Endothelial cell (in vitro differentiated cells): ENCODE data around the gene BHLHA9. TPM values are rescaled to one million over a fixed set of nuclear protein-coding genes. Genes with fewer than 3 reads are reported as not detected.

Experiments used
- DNase-seq: peaks from one replicate; pipeline ENCODE4 v3.0.0; 2021; ENCODE audit warnings: low spot score
- H3K27ac Mint-ChIP-seq: one replicate; pipeline ENCODE4 v1.8.0; 2021; ENCODE audit warnings: mixed read lengths, inconsistent platforms; ENCODE audit not compliant: unreplicated experiment
- H3K27me3 Mint-ChIP-seq: one replicate; pipeline ENCODE4 v1.8.0; 2021; ENCODE audit warnings: mild to moderate bottlenecking, moderate library complexity, mixed read lengths, inconsistent platforms; ENCODE audit not compliant: unreplicated experiment
- H3K36me3 Mint-ChIP-seq: one replicate; pipeline ENCODE4 v1.8.0; 2021; ENCODE audit warnings: mild to moderate bottlenecking, low read depth, mixed read lengths, inconsistent platforms; ENCODE audit not compliant: unreplicated experiment
- H3K4me1 Mint-ChIP-seq: one replicate; pipeline ENCODE4 v1.8.0; 2021; ENCODE audit warnings: mild to moderate bottlenecking, mixed read lengths, inconsistent platforms; ENCODE audit not compliant: unreplicated experiment
- H3K4me3 Mint-ChIP-seq: one replicate; pipeline ENCODE4 v1.8.0; 2021; ENCODE audit warnings: mild to moderate bottlenecking, mixed read lengths, inconsistent platforms; ENCODE audit not compliant: unreplicated experiment
- H3K9me3 Mint-ChIP-seq: one replicate; pipeline ENCODE4 v1.8.0; 2021; ENCODE audit warnings: mixed read lengths, inconsistent platforms; ENCODE audit not compliant: unreplicated experiment
- total RNA-seq: library from RNA; stranded (reverse); fragmentation: NEBNext Ultra II Directional; extraction: Animal tissue kit (Norgen Biotek cat#: 25700); gene quantifications from one replicate; pipeline ENCODE4 v1.2.1, GENCODE V29; 2021; ENCODE audit not compliant: unreplicated experiment
- TF ChIP-seq, protein P1 (sequence below): fragments of 200-600 bp; sonication (generic); IDR thresholded peaks from one replicate; pipeline ENCODE4 v1.5.0; 2021; ENCODE audit warnings: antibody characterized with exemption; ENCODE audit not compliant: unreplicated experiment

The BHLHA9 gene
- total RNA-seq, 1 donor from 2014 or later: not detected

DNA sequence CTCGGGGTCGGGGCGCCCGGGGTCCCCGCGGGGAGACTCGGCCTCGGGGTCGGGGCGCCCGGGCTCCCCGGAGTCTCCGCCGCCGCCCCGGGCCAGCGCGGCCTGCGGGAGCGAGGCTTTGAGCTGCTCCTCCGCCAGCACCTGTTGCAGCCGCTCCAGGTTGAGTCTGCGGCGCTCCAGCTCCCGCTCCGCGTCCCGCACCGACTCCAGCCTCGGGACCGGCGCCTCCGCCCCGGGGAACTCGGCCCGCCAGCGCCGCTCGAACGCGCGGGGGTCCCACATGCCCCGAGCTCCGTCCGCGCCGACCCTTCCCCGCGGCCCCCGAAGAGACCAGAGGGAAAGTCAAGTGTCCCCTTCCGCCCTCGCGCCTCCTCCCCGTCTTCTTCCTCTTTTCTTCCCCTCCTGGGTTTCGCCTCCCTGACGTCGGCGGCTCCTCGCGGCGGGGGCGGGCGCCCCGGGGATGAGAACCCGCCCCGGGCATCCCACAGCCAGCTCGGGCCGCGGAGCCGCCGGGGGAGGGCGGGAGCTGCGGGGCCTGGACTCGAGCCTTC, 40.8 kb upstream of the BHLHA9 start:
- H3K27me3 Mint-ChIP-seq: peaks cover 33% of the 10 kb centered on the region
- peaks cover 6% of the 10 kb centered on the region for H3K36me3 Mint-ChIP-seq
- peaks cover 18% of the 10 kb centered on the region for H3K4me1 Mint-ChIP-seq
- DNase-seq: peak; percentile 12
- TF ChIP-seq, protein P1, sequence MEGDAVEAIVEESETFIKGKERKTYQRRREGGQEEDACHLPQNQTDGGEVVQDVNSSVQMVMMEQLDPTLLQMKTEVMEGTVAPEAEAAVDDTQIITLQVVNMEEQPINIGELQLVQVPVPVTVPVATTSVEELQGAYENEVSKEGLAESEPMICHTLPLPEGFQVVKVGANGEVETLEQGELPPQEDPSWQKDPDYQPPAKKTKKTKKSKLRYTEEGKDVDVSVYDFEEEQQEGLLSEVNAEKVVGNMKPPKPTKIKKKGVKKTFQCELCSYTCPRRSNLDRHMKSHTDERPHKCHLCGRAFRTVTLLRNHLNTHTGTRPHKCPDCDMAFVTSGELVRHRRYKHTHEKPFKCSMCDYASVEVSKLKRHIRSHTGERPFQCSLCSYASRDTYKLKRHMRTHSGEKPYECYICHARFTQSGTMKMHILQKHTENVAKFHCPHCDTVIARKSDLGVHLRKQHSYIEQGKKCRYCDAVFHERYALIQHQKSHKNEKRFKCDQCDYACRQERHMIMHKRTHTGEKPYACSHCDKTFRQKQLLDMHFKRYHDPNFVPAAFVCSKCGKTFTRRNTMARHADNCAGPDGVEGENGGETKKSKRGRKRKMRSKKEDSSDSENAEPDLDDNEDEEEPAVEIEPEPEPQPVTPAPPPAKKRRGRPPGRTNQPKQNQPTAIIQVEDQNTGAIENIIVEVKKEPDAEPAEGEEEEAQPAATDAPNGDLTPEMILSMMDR: no peak
- no peak overlapping the region for H3K4me3 Mint-ChIP-seq
- no peaks in the 10 kb centered on the region for H3K9me3 Mint-ChIP-seq
- H3K27ac Mint-ChIP-seq: no peak overlapping the region

DNA sequence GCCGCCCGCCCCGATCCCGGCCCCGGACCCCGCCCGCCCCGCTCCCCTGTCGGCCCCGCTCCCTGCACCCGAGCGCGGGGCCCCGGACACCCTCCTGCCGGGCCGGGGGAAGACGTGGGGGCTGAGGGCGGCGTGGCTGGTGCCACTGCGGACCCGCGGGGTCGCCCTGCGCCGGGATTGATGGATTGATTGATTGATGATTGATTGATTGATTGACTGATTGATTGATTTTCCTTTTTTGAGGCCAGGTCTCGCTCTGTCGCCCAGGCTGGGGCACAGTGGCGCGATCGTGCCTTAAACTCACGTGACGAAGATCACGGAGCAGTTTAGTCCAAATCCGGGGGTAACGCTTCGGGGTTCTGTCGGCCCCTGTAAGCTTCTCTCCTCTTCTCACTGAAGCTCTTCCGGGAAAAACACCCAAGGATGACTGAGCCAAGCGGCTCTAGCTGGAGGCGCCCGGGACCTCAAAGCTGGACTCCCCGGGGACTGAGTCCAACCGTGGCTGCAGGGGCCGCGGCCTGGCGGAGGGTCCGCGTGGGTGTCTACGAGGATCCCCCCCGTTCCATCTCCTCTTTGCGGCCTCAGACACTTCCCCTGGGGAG, 40.2 kb upstream of the BHLHA9 start:
- TF ChIP-seq, protein P1: no peak
- H3K27ac Mint-ChIP-seq: peak overlapping the region; percentile 75
- H3K4me1 Mint-ChIP-seq: peaks cover 18% of the 10 kb centered on the region
- no peak for DNase-seq
- peak overlapping the region; percentile 82 for H3K4me3 Mint-ChIP-seq
- H3K27me3 Mint-ChIP-seq: peaks cover 33% of the 10 kb centered on the region
- peaks cover 6% of the 10 kb centered on the region for H3K36me3 Mint-ChIP-seq
- no peaks in the 10 kb centered on the region for H3K9me3 Mint-ChIP-seq

DNA sequence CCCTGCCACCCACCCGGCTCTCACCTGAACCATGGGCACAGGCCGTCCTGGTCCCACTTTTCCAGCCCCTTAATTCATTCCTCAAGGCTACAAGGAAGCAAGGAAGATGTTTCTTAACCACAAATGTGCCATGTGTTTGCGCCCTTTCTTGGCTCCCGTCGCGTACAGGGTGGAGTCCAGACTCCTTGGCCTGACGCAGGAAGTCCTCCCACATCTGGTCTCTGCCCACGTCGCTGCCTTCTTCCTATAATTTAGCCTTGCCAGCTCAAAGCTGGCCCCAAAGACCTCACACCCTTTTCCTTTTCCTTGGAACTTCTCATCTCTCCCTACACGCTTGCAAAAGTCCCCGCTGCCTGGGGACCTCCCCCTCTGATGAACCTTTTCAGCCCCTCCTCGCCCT, 38.8 kb upstream of the BHLHA9 start:
- DNase-seq: no peak
- no peak overlapping the region for H3K27ac Mint-ChIP-seq
- no peak overlapping the region for H3K4me3 Mint-ChIP-seq
- no peaks in the 10 kb centered on the region for H3K9me3 Mint-ChIP-seq
- peaks cover 27% of the 10 kb centered on the region for H3K27me3 Mint-ChIP-seq
- peaks cover 18% of the 10 kb centered on the region for H3K4me1 Mint-ChIP-seq
- TF ChIP-seq, protein P1: no peak
- H3K36me3 Mint-ChIP-seq: peaks cover 6% of the 10 kb centered on the region

DNA sequence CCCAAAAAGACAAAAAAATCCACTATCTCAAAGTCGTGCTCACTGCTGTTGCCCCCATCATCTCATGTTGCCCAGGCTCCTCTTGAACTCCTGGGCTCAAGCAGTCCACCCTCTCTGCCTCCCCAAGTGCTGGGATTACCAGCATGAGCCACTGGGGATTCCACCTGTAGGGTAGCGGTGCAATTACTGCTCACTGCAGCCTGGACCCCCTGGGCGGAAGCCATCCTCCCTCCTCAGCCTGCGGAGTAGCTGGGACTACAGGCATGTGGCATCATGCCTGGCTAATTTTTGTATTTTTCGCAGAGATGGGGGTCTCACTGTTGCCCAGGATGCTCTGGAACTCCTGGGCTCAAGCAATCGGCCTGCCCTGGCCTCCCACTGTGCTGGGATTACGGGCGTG, 37.9 kb upstream of the BHLHA9 start:
- TF ChIP-seq, protein P1: no peak
- DNase-seq: no peak
- Mint-ChIP-seq H3K9me3 (no peaks in the 10 kb centered on the region), H3K27ac (no peak overlapping the region), H3K4me3 (no peak overlapping the region), H3K4me1 (peaks cover 18% of the 10 kb centered on the region), H3K27me3 (peaks cover 21% of the 10 kb centered on the region), H3K36me3 (peaks cover 5% of the 10 kb centered on the region)

DNA sequence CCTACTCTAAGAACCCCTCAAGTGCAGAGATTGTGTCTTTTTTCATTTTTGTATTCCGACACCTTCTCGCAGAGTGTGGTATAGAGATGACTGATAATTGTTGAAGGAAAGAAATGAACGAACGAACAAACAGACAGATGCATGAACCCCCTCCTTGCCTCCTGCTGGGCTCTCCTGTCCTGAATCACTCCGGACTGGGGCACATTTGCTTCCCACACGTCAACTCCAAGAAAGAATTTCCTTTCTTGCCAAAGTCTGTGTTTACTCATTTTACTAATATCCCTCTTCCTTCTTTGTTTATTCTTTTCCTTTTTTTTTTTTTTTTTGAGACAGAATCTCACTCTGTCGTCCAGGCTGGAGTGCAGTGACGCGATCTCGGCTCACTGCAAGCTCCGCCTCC, 37.5 kb upstream of the BHLHA9 start:
- Mint-ChIP-seq H3K9me3 (no peaks in the 10 kb centered on the region), H3K27ac (no peak overlapping the region), H3K4me3 (no peak overlapping the region), H3K4me1 (peaks cover 15% of the 10 kb centered on the region), H3K36me3 (peaks cover under 1% of the 10 kb centered on the region), H3K27me3 (peaks cover 16% of the 10 kb centered on the region)
- TF ChIP-seq, protein P1: no peak
- no peak for DNase-seq
